Measurements from ENCODE around the gene ADCK1.
A peak's percentile ranks its signal among the peaks of the same experiment; 100 is the strongest.
"Not testable (repeated sequence)": the region's sequence is repeated elsewhere in the genome, so short reads cannot be mapped to it uniquely, and the experiment has no call there.

The ADCK1 gene

GRCh38 chr14:77812028-77812427 lies 12.1 kb downstream of the ADCK1 start:
- DNase-seq: no peak

DNA sequence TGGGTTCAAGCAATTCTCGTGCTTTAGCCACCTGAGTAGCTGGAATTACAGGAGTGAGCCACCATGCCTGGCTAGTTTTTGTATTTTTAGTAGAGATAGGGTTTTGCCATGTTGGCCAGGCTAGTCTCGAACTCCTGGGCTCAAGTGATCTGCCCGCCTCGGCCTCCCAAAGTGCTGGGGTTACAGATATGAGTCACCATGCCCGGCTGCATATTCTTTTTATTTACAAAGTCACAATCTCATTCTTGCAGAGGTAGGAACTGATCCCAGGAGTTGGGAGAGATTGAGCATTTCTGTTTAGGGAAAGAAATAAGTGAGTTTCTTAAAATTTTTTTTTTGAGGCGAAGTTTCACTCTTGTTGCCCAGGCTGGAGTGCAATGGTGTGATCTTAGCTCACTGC lies 12.8 kb downstream of the ADCK1 start:
- DNase-seq: not testable (repeated sequence)

GRCh38 chr14:77822307-77822706 lies 22.4 kb downstream of the ADCK1 start:
- DNase-seq: no peak

DNA sequence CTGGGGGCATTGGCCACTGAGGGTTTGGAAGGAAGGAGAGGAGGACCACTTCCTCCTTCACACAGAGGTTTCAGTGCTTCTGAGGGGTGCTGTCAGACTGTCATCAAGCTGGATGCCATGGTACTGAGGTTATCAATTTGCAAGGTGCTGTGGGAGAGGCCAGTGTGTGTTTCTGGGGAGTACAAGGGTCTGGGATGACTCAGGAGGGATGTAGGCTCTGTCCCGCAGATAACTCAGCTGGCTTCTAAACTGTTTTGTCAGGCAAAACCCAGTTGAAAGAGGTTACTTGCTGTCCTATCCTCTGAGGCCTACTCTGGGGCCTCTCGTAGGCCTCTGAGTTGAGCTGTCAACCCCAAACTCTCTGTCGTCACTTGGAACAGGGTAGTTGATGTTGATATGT lies 22.8 kb downstream of the ADCK1 start:
- no peak for DNase-seq

- DNase-seq: no peak
Measured at GRCh38 chr14:77823378-77823777, 23.5 kb downstream of the ADCK1 start.

- no peak for DNase-seq
Measured at GRCh38 chr14:77825895-77826519, 26.1 kb downstream of the ADCK1 start.

DNA sequence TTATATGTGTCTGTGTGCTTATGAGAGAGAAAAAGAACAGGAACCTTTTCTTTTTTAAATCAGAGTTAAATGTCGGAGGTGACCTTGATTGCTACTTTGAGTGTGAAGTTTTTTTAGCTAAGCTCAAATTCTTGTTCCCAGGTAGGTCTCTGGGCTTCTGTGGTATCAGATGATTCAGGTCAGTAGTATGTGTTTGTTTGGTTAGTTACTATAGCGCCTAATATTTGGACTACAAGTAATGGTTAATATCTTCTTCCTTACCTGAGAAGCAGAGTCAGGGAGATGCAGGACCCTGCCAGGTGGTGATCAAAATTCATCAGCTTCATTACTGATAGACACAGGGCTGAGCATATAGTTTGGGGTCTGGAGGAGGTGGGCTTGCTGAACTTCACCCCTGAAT lies 30.8 kb downstream of the ADCK1 start:
- no peak for DNase-seq

DNA sequence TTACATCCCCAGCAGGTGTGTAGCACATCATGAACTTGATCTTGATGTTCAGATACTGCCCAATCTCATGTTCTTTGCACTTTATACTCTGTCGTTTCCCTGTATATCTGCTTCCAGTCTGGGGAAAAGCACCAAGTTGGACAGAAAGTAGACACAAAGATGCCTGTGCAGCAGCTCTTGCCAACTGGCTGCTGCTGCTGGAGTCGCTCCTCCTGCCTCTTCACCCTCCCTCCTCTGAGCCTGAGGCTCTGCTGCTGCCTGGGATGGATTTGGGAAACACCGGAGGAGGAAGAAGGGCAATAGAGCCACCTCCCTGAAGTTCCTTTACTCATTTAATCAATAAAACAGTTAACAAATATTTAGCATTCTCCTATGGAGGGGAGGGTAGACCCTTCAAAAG lies 32.4 kb downstream of the ADCK1 start:
- DNase-seq: no peak

GRCh38 chr14:77837926-77838325 lies 38.0 kb downstream of the ADCK1 start:
- DNase-seq: no peak

- no peak for DNase-seq
Measured at GRCh38 chr14:77838831-77839511, 39.1 kb downstream of the ADCK1 start.

- DNase-seq: no peak
Measured at GRCh38 chr14:77843195-77843594, 43.3 kb downstream of the ADCK1 start.

DNA sequence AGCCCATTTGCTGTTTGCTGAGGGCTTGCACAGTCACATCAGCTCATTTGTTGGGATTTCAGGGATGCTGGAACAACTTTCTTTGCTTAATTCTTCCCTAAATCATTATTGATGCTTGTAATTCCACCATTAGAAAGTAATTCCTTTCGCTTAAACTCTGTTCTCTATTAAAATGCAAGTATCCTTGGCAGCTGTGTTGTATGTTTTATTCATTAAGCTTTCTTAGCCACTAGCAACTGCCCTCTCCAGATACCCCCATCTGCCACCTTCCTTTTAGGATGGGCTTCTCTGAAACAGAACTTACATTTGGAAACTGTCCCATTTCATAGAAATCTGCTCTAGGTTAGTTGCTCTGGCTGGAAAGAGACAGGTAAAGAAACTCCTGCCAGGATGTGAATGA lies 43.7 kb downstream of the ADCK1 start:
- no peak for DNase-seq

- no peak for DNase-seq
Measured at GRCh38 chr14:77844802-77845201, 44.9 kb downstream of the ADCK1 start.

GRCh38 chr14:77848031-77848430 lies 48.1 kb downstream of the ADCK1 start:
- DNase-seq: no peak

DNA sequence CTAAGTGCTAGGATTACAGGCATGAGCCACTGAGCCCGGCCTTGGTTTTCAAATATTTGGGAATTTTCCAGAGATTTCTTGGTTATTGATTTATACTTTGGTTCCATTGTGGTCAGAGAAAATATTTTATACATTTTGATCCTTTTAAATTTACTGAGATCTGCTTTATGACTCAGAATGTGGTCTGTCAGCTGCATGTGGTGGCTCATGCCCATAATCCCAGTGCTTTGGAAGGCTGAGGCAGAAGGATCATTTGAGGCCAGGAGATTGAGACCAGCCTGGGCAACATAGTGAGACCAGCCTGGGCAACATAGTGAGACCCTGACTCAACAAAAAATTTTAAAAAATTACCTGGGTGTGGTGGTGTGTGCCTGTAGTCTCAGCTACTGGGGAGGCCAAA lies 49.8 kb downstream of the ADCK1 start:
- DNase-seq: no peak

GRCh38 chr14:77853919-77854318 lies 54.0 kb downstream of the ADCK1 start:
- DNase-seq: no peak

DNA sequence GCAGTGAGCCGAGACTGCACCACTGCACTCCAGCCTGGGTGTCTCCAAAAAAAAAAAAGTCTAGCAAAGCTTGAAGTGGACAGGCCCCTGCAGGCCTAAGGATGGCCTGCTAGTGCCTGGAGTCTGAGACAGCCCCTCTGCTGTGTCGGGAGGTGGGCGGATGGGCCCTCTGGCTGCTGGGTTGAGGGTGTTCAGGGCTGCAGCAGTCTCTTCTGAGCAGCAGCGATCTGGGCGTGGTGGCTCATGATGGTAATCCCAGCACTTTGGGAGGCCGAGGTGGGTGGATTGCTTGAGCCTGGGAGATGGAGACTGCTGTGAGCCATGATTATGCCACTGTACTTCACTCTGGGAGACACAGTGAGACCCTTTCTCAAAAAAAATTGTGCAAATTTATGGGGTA lies 57.0 kb downstream of the ADCK1 start:
- no peak for DNase-seq

- no peak for DNase-seq
Measured at GRCh38 chr14:77859934-77860570, 60.1 kb downstream of the ADCK1 start.

DNA sequence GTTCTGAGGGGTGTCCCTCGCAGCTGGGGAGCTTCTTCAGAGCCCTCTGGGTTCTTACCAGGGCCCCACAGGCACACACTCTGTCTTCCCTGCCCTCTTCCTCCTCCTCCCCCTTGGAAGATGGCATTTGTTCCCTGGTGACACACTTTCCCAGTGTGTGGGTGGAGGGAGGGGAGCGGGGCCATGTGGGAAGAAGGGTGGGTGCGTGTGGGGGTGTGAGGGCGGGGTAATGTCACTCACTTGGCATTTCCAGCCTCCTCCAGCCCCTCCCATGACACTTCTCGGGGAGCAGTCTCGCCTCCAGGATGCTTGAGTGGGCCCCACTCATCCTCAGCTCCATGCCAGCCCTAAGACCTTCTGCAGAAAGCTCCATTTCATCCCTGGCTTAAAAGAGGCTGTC lies 61.3 kb downstream of the ADCK1 start:
- no peak for DNase-seq

GRCh38 chr14:77862154-77862786 lies 62.4 kb downstream of the ADCK1 start:
- peak in 1 of 2 experiments; percentile 6 for DNase-seq

GRCh38 chr14:77864085-77864484 lies 64.2 kb downstream of the ADCK1 start:
- no peak for DNase-seq

GRCh38 chr14:77864580-77864979 lies 64.7 kb downstream of the ADCK1 start:
- DNase-seq: no peak

DNA sequence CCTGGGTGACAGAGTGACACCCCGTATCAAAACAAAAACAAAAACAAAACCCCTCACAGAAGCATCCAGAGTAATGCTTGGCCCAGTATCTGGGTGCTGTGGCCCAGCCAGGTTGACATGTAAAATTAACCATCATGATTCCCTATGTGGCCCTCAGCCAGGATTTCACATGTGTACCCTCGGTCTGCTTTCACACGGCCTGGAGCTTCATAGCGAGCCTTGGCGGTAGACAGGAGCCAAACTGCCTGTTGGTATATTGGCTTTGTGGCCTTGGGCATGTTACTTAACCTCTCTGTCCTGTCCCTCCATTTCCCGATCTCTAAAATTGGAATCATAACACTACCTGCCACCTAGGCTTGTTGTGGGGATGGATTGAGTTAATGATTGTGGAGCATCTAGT lies 65.5 kb downstream of the ADCK1 start:
- DNase-seq: no peak

DNA sequence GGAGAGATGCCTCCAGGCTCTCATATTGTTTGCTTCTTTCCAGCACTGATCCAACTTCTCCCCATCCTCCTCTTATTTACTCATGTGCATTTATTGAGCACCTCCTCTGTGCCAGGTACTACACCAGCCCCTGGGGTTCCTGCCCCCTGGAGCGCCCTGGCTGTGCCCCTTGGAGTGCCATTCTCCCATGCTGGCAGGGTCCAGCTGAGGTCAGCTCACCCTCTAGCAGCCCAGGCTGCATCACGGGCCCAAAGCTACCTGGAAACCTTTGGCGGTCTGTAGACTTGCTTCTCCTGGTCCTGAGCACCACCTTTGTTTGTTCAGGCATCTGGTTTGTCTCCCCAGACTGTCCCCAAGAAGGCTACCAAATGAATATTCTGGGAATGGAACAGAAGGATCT lies 67.0 kb downstream of the ADCK1 start:
- no peak for DNase-seq

Measured in cerebellar nuclear complex (tissue), 1 donor.